ENCODE results near the gene KCNK3.

GRCh38 chr2:26704441-26704977, 12.0 kb downstream of the KCNK3 start:
- TF ChIP-seq, protein P1, sequence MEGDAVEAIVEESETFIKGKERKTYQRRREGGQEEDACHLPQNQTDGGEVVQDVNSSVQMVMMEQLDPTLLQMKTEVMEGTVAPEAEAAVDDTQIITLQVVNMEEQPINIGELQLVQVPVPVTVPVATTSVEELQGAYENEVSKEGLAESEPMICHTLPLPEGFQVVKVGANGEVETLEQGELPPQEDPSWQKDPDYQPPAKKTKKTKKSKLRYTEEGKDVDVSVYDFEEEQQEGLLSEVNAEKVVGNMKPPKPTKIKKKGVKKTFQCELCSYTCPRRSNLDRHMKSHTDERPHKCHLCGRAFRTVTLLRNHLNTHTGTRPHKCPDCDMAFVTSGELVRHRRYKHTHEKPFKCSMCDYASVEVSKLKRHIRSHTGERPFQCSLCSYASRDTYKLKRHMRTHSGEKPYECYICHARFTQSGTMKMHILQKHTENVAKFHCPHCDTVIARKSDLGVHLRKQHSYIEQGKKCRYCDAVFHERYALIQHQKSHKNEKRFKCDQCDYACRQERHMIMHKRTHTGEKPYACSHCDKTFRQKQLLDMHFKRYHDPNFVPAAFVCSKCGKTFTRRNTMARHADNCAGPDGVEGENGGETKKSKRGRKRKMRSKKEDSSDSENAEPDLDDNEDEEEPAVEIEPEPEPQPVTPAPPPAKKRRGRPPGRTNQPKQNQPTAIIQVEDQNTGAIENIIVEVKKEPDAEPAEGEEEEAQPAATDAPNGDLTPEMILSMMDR (IDR thresholded peaks at IDR 0.05), result no peak
- TF ChIP-seq POLR2A (IDR thresholded peaks at IDR 0.05), result no peak
- TF ChIP-seq POLR2AphosphoS5 (IDR thresholded peaks at IDR 0.05), result no peak
